Measurements from ENCODE around the gene TEX51. TPM values are rescaled to one million over a fixed set of nuclear protein-coding genes. Genes with fewer than 3 reads are reported as not detected.

Gene TEX51
- total RNA-seq, 1 experiment from 2014 or later, result not detected

GRCh38 chr2:126883666-126884040, 15.0 kb upstream of the TEX51 start:
- intact Hi-C loops (cut with micrococcal nuclease), result no loop called here
- H2AFZ ChIP-seq (ENCODE audit: low read depth, low read length, poor library complexity, severe bottlenecking), result no peak overlapping the region
- no peak overlapping the region for H3K27ac ChIP-seq (ENCODE audit: low read depth, low read length)
- H3K27me3 ChIP-seq (ENCODE audit: insufficient read depth, low read length), result no peaks in the 10 kb centered on the region; the same call in 1 of the 2 replicates
- no peak overlapping the region for H3K9ac ChIP-seq (ENCODE audit: low read length)
- peaks cover 0 to 13% of the 10 kb centered on the region in 2 experiments; a peak in 3 of 4 replicates for H3K4me1 ChIP-seq (ENCODE audit: control insufficient read depth in 1 of 2, insufficient read depth in 2 of 2, low read length in 2 of 2)
- no peaks in the 10 kb centered on the region for H3K79me2 ChIP-seq (ENCODE audit: insufficient read depth, low read length)
- ChIA-PET CTCF (no interaction called here), RAD21 (ENCODE audit: low non-redundant PET in 1 of 2, low total read pairs in 2 of 2, uncharacterized antibody in 2 of 2, unreplicated experiment in 2 of 2) (no interaction called here), POLR2A (no interaction called here)
- no peak overlapping the region for H3K4me2 ChIP-seq (ENCODE audit: low read length)
- H3K36me3 ChIP-seq (ENCODE audit: control insufficient read depth in 1 of 2, insufficient read depth in 2 of 2, low read length in 2 of 2), result no peaks in the 10 kb centered on the region
- no peaks in the 10 kb centered on the region for H4K20me1 ChIP-seq (ENCODE audit: insufficient read depth)
- H3K9me2 ChIP-seq (ENCODE audit: insufficient read depth), result no peaks in the 10 kb centered on the region
- H3K4me3 ChIP-seq (replicated peaks in 1 of 2; ENCODE audit: low read depth in 1 of 2, low read length in 2 of 2), result no peak overlapping the region
- no peak for DNase-seq (ENCODE audit: low read depth, low spot score)
- TF ChIP-seq JUND (IDR thresholded peaks at IDR 0.05) (no peak), ZBTB33 (IDR thresholded peaks at IDR 0.05; ENCODE audit: extremely low read depth, insufficient replicate concordance, low read length) (no peak), ELF1 (IDR thresholded peaks at IDR 0.05; ENCODE audit: borderline replicate concordance, low read depth) (no peak), CTCF (IDR thresholded peaks at IDR 0.05 in 2 of 3, conservative IDR thresholded peaks at IDR 0.05 in 1 of 3; ENCODE audit: borderline replicate concordance in 1 of 3, insufficient read depth in 1 of 3, low read depth in 2 of 3, low read length in 2 of 3) (no peak), TCF7L2 (IDR thresholded peaks at IDR 0.05; ENCODE audit: borderline replicate concordance, extremely low read depth, insufficient read depth, insufficient read length) (no peak)
- BruUV-seq (replicated peaks), result no TSS peak
- no peaks in the 10 kb centered on the region; a peak in 1 of 4 replicates for H3K9me3 ChIP-seq (ENCODE audit: control insufficient read depth in 1 of 2, insufficient read depth in 1 of 2, low read depth in 1 of 2, low read length in 2 of 2)
- no peak for ATAC-seq

Measured in HCT116 (cell line).